Ovary (tissue), 3 donors: ENCODE results near the gene RGL3.

Experiments used
- CTCF ChIP-seq, 3 donors: fragments of 450-650 bp in 2 of 3; fragments of 200-600 bp in 1 of 3; IDR thresholded peaks; one replicate each; pipeline versions ENCODE4 v1.5.1 to v1.8.0; 2016 to 2022; ENCODE audit warnings: antibody characterized with exemption in 3 of 3, mild to moderate bottlenecking in 1 of 3
- POLR2A ChIP-seq: fragments of 450-650 bp; IDR thresholded peaks from one replicate; pipeline ENCODE4 v1.6.1; 2017; ENCODE audit warnings: antibody characterized with exemption, mild to moderate bottlenecking, moderate library complexity
- donor health status: DM: no; HTN: no; CAD: no.

GRCh38 chr19:11458236-11458900, 39.3 kb upstream of the RGL3 start:
- TF ChIP-seq POLR2A (no peak), CTCF (IDR thresholded peaks at IDR 0.05) (no peak)
